NB4 (cell line): ENCODE results near the gene TTC19.

Experiments used
- CTCF ChIP-seq: IDR thresholded peaks from one replicate; pipeline ENCODE4 v1.5.1; 2012; ENCODE audit warnings: low read depth, low read length
- MAX ChIP-seq: IDR thresholded peaks from 2 replicates; pipeline ENCODE4 v1.6.1; 2011; ENCODE audit warnings: low read depth, low read length
- MYC ChIP-seq: IDR thresholded peaks from 2 replicates; pipeline ENCODE4 v1.6.1; 2011; ENCODE audit warnings: low read depth, low read length
- POLR2A ChIP-seq: IDR thresholded peaks from 2 replicates; pipeline ENCODE4 v1.6.1; 2011; ENCODE audit warnings: mild to moderate bottlenecking; ENCODE audit not compliant: insufficient read length; ENCODE audit errors: extremely low read depth

- TF ChIP-seq CTCF (no peak), POLR2A (no peak), MYC (no peak), MAX (no peak)
Observed at GRCh38 chr17:16073845-16074244, 74.2 kb downstream of the TTC19 start.
